Endothelial cell of umbilical vein (primary cell): ENCODE measurements around the gene SLC39A11.

ENCODE experiments used
- POLR2AphosphoS5 ChIP-seq: IDR thresholded peaks from 2 replicates; pipeline ENCODE4 v1.6.1; 2012; ENCODE audit warnings: low read depth, mild to moderate bottlenecking, control low read depth, low read length, moderate library complexity; ENCODE audit not compliant: insufficient read depth
- TF ChIP-seq, protein P1 (sequence below), 2 donors: IDR thresholded peaks; 1 replicate in 1 of 2; 2 replicates in 1 of 2; pipeline ENCODE4 v1.5.1; 2011; ENCODE audit warnings: low read length in 2 of 2, mild to moderate bottlenecking in 2 of 2, moderate library complexity in 2 of 2, control low read depth in 1 of 2, inconsistent platforms in 1 of 2, low read depth in 1 of 2; ENCODE audit not compliant: insufficient read depth in 1 of 2; ENCODE audit errors: extremely low read depth in 1 of 2

DNA sequence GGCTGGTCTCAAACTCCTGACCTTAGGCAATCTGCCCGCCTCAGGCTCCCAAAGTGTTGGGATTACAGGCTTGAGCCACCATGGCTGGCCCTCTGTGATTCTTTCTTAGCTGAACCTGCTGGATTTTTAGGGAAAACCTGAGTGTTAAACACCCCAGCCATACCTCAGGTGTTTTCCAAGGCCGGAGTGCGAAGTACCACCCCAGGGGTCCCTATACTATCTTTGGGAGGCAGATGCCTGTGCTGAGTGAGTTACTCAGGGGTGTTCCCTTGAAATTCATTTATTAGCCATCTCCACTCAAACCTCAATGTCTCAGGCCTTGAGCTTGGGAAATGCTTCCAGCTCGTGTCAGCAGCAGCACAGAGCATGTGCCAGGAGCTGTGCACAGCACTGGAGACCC, 432.7 kb downstream of the SLC39A11 start:
- TF ChIP-seq POLR2AphosphoS5, result no peak
- TF ChIP-seq, protein P1, sequence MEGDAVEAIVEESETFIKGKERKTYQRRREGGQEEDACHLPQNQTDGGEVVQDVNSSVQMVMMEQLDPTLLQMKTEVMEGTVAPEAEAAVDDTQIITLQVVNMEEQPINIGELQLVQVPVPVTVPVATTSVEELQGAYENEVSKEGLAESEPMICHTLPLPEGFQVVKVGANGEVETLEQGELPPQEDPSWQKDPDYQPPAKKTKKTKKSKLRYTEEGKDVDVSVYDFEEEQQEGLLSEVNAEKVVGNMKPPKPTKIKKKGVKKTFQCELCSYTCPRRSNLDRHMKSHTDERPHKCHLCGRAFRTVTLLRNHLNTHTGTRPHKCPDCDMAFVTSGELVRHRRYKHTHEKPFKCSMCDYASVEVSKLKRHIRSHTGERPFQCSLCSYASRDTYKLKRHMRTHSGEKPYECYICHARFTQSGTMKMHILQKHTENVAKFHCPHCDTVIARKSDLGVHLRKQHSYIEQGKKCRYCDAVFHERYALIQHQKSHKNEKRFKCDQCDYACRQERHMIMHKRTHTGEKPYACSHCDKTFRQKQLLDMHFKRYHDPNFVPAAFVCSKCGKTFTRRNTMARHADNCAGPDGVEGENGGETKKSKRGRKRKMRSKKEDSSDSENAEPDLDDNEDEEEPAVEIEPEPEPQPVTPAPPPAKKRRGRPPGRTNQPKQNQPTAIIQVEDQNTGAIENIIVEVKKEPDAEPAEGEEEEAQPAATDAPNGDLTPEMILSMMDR (IDR thresholded peaks at IDR 0.05; ENCODE audit: extremely low read depth in 1 of 2, insufficient read depth in 1 of 2, low read depth in 1 of 2, low read length in 2 of 2), result no peak
